HPDE6-E6E7 (cell line): ENCODE data around the gene C2orf49.

Experiments
- DNase-seq: peaks from one replicate; pipeline ENCODE4 v3.0.0; 2011; ENCODE audit warnings: missing footprints; ENCODE audit errors: extremely low spot score

The C2orf49 gene

GRCh38 chr2:105383432-105384166 is 46.3 kb downstream of the C2orf49 start:
- DNase-seq, result no peak

DNA sequence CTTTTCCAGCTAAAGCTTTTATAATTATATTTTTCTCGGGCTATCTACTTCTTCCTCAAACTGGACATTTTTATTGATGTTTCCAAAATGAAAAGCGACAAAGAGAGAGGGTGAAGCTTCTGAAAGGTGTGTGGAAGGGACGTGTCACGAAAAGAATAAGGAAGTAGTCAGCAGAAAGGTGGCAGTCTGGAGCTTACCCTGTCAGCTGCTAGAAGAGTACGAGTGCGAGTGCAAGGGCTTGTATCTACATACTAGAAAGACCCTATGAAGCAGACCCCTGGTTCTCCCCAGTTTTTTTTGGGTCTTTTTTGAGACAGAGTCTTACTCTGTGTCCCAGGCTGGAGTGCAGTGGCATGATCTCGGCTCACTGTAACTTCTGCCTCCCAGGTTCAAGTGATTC is 46.9 kb downstream of the C2orf49 start:
- DNase-seq, result no peak

DNA sequence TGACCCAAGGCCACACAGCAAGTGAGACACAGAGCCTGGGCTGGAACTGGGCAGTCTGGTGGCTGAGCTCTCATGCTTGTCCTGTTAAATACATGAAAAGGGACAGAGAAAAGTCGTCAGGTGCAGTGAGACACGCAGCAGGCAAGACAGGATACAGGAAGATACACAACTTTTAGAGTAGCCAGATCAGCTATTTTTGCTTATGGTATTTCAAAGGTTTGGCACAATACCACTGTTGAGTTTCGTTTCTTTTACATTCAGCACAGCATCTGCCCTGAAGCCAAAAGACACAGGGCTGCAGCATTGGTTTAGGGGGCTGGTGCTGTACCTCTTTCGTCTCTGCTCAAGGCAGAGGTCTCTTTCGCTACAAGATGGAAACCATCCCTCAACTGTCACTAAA is 47.5 kb downstream of the C2orf49 start:
- no peak for DNase-seq

DNA sequence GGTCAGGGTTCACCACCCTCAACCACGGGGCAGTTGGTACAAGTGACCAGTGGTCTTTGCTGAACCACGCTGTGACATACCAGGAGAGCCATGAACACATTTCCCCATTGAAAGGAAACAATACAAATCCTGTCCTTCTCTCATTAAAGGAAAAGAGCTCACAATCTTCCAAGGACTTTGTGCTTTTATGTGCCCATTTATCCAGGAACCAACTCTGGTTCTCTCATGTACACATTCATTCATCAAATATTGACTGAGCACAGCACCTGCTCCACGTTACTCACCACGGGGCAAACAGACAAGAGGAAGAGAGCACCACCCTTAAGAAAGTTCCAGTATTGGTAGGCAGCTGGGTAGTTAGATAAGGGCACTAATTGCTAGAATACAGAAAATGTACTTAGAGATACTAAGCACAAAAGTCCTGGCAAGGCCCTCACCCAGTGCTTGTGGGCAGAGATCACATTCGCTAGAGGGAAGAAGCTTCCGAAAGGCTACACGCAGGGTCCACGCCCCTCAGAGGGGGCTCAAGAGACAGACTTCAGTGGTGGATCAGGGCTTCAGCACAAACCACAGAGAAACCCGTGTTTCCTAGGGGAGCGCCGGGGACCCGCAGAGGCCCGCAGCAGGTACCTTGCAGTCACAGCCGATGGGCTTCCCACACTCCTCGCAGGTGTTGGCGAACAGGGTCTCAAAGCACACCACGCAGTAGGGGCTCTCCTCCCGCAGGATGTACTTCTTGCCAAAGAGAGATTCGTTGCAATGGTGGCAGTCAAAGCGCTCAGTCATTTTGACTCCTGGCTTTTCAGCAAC is 48.6 kb downstream of the C2orf49 start:
- DNase-seq, result no peak

DNA sequence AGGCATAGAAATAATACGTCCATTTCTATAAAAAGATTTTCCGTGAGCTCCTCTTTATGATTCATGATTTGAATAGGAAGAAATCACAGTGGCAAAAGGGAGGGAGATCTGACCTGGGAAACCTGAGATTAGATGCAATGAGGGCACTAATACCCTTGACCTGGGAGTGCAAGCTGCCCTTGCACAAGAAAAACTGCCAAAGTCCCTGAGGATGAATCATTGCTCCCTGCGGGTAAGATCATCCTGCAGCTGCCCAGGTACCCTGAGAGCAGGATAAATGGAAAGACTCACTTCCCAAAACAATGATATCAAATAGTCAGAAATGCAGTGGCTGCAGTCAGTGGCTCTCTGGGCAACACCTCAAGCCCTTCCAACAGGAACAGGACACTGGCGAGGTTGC is 49.9 kb downstream of the C2orf49 start:
- no peak for DNase-seq

DNA sequence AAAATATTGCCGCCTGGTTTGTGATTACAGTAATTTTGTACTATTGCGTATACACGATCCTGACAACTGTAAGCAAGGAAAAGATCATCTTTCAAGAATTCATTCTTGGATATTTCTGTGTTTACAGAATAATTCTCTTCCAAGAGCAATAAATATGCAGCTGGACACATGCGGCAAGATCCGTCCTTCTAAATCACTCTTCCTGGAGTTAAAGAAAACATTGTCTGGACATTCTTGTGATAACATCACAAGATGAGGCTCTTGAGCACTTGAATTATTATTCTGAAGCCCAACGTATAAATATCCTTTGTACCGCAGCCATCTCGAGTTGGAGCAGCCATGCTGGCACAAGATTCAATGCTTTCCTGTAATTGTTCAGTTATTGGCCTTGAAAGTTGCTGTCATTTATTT is 51.6 kb downstream of the C2orf49 start:
- DNase-seq, result no peak

DNA sequence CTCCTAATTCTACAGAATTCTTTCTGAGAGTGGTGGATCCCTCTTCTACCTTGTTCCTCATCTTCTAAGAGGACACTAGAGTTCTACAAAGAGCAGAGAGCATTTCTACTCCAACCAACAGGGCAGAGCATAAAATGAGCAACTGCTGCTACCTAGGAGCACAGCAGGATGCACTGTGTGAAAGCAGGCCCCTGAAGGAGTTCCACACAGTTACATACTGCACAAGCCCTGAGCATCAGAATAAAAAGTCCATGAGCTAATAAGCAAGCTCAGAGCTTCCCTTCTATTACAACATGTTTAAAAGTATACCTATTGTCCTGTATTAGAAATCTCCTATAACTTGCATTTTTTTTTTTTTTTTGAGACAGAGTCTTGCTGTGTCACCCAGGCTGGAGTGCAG is 53.1 kb downstream of the C2orf49 start:
- DNase-seq, result no peak

- no peak for DNase-seq
Observed at GRCh38 chr2:105391058-105391627, 53.8 kb downstream of the C2orf49 start.

GRCh38 chr2:105391763-105392662 is 54.7 kb downstream of the C2orf49 start:
- DNase-seq, result no peak

DNA sequence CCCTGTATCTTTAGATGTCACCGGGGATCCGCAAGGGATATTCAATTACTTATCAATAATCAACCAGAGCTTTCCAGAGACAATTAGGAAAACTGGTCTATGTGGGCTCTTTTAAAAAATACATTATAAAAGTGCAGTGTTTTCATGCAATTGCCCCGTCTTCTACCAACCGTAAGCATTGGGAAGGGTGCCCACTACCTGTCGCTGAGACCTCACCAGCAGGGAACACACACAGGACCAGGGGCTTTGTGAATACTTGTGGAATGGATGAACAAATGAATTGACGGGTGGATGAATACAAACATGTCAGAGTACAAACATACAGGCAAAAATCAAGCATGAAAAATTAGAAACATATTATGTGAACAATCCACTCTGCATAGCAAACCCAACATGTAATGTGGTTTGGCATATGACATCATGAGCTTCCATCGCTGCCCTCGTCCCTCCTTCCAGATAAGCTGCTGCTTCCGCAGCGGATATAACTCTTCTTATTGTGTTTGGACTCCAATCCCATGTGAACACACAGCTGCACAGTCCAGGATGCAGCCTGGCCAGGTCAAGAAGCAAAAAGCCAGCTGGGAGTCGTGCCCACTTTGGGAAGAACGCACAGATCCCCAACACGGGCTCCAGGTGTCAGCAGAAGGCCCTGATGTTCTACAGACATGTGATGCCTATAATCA is 56.2 kb downstream of the C2orf49 start:
- DNase-seq, result no peak

DNA sequence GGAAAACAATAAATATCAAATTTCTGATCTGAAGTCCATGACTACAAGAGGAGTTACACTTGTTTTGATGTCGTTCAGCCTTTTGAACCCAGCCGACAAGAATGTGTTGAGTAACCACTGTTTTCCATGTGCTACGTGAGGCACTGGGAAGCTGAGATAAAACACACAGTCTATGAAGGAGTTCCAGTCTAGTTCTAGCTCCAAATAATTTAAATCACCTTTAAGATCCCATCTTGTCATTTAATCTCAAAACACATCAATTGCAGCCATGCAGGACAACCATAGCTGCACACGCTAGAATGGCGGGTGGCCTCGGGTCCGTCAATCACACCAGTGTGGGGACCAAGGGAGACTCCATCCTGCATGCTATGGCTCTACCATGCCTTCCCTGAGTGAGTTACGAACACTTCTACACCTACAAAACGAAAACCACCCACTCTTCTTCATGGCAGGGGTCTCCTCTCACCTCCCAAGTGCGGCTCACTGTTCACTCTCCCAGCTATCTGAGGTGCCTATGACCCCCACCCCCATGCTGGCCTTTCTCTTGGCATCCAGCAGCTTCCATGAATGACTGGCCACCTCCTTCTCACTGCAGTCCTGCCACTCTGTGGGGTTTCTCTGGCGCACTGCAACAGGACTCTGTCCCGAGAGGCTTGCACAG is 57.7 kb downstream of the C2orf49 start:
- DNase-seq, result no peak

DNA sequence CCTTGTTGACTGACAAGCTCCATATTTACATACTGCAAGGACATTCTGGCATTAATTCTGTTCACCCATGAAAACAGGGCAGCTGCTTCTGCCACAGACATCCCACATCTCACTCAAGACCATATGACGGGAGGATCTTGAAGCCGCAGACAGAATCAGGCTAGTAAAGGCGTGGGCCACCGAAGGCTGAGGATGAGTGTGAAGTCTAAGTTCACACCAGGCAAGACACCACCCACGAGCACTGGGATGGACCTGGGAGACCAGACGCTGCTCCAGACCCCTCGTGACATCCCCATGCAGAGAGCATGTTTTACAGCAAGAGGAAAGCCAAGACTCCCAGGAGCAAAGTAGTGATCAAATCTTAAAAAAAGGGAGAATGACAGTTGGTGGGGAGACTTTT is 58.4 kb downstream of the C2orf49 start:
- no peak for DNase-seq

DNA sequence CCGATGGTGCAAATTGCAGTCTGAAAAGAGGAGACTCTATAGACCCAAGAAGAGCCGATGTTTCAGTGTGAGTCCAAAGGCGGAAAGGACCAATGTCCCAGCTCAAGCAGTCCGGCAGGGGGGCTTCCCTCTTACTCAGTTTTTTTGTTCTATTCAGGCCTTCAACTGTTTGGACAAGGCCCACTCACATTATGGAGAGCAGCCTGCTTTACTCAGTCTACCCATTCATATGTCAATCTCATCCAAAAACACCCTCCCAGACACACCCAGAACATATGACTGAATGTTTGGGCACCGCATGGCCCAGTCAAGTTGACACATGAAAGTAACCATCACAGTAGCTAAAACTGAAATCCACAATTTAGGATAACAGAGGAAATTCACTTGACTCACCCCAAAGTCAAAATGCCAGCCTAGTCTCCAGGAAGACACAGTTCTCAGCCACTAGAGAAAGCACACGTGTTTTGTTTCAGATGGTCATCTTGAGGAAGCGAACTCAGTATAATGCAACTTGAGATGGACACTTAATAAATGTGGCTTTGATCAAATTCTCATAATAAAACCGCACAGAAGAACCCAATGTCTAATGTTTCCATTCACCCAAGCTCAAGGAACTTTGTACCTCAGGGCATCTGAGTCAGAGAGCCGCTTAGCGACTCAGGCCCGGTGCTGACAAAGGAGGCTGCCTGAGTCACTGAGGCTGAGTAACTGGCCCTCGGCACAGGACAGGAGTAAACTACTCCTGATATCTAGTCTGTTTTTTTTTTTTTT is 59.1 kb downstream of the C2orf49 start:
- DNase-seq, result peak; percentile 91

- no peak for DNase-seq
Observed at GRCh38 chr2:105397025-105397722, 59.8 kb downstream of the C2orf49 start.

GRCh38 chr2:105397953-105398335 is 60.6 kb downstream of the C2orf49 start:
- DNase-seq, result no peak

GRCh38 chr2:105398336-105399206 is 61.2 kb downstream of the C2orf49 start, which contains the start of gene FHL2:
Gene FHL2, minus strand, starts transcription at chr2:105399051. Its CDS starts 12,535 bp downstream, at chr2:105386516.
- DNase-seq, result no peak
